HCT116 (cell line): Measurements from ENCODE around the gene LRRN2. TPM values are rescaled to one million over a fixed set of nuclear protein-coding genes. Genes with fewer than 3 reads are reported as not detected.
A peak's percentile ranks its signal among the peaks of the same experiment; 100 is the strongest.

Experiments
- ATAC-seq: fragments of 200-7000 bp; cut with Tn5 transposase; 2 replicates; pipeline ENCODE4 v1.9.1; 2020; ENCODE audit warnings: mild to moderate bottlenecking, moderate library complexity
- BruUV-seq: library from RNA; stranded (reverse); fragments of 400-500 nt; replicated peaks from 2 replicates; lab custom pipeline; 2021; lab: Mats Ljungman, UMichigan
- CTCF ChIA-PET: fragments of 300-600 bp; sonication (Branson Sonifier 250); formaldehyde crosslinking; loops from one replicate; lab custom pipeline; 2021; ENCODE audit warnings: antibody characterized with exemption; lab: Charles Lee
- POLR2A ChIA-PET: fragments of 300-600, 350-600 bp; sonication (Branson Sonifier 250); formaldehyde crosslinking; loops from one replicate; lab custom pipeline; 2021; ENCODE audit warnings: antibody characterized with exemption; lab: Charles Lee
- RAD21 ChIA-PET, 2 experiments: fragments of 300-600 bp; sonication (Branson Sonifier 250); formaldehyde crosslinking; loops; one replicate each; lab custom pipeline; 2023; ENCODE audit warnings: low total read pairs in 2 of 2; ENCODE audit not compliant: uncharacterized antibody in 2 of 2, unreplicated experiment in 2 of 2, low non-redundant PET in 1 of 2; lab: Charles Lee
- DNase-seq: peaks from one replicate; pipeline ENCODE4 v3.0.0-alpha.2; 2010; ENCODE audit warnings: low read depth, low spot score
- H2AFZ ChIP-seq: fragments of 200-600 bp; shearing (Covaris generic), sonication (generic); 2 replicates; pipeline ENCODE4 v1.6.1; 2017; ENCODE audit warnings: low read depth, mixed run types, mixed read lengths, antibody characterized with exemption, low read length; ENCODE audit not compliant: poor library complexity, severe bottlenecking
- H3K27ac ChIP-seq: 2 replicates; pipeline ENCODE4 v1.5.1; 2012; ENCODE audit warnings: low read depth, low read length
- H3K27me3 ChIP-seq: fragments of 200-600 bp; sonication (generic); 2 replicates; pipeline ENCODE4 v1.6.1; 2016; ENCODE audit warnings: mixed run types, low read length, mixed read lengths; ENCODE audit not compliant: insufficient read depth
- H3K36me3 ChIP-seq, 2 experiments: fragments of 200-500 bp in 1 of 2; fragments of 200-600 bp in 1 of 2; sonication (Bioruptor generic) in 1 of 2; sonication (generic) in 1 of 2; 2 replicates each; pipeline versions ENCODE4 v1.5.1 to v1.6.1; 2014 to 2016; ENCODE audit warnings: low read length in 2 of 2, inconsistent platforms in 1 of 2, mixed read lengths in 1 of 2, mixed run types in 1 of 2; ENCODE audit not compliant: insufficient read depth in 2 of 2, control insufficient read depth in 1 of 2
- H3K4me1 ChIP-seq, 2 experiments: fragments of 200-600 bp in 1 of 2; sonication (generic) in 1 of 2; 2 replicates each; pipeline versions ENCODE4 v1.5.1 to v1.6.1; 2012 to 2017; ENCODE audit warnings: low read length in 2 of 2, inconsistent platforms in 1 of 2, mild to moderate bottlenecking in 1 of 2, mixed read lengths in 1 of 2, mixed run types in 1 of 2, moderate library complexity in 1 of 2; ENCODE audit not compliant: insufficient read depth in 2 of 2, control insufficient read depth in 1 of 2
- H3K4me2 ChIP-seq: fragments of 200-600 bp; sonication (generic); 2 replicates; pipeline ENCODE4 v1.6.1; 2017; ENCODE audit warnings: mixed run types, low read length, mixed read lengths
- H3K4me3 ChIP-seq, 2 experiments: fragments of 200-600 bp in 1 of 2; sonication (generic) in 1 of 2; replicated peaks in 1 of 2; 2 replicates each; pipeline ENCODE4 v1.5.1; 2011 to 2016; ENCODE audit warnings: low read length in 2 of 2, control low read depth in 1 of 2, low read depth in 1 of 2, mild to moderate bottlenecking in 1 of 2, mixed read lengths in 1 of 2, mixed run types in 1 of 2
- H3K79me2 ChIP-seq: fragments of 200-600 bp; sonication (generic); 2 replicates; pipeline ENCODE4 v1.6.1; 2017; ENCODE audit warnings: mild to moderate bottlenecking, mixed run types, low read length, moderate library complexity, mixed read lengths; ENCODE audit not compliant: insufficient read depth
- H3K9ac ChIP-seq: fragments of 200-600 bp; sonication (generic); 2 replicates; pipeline ENCODE4 v1.6.1; 2016; ENCODE audit warnings: low read length, mixed read lengths
- H3K9me2 ChIP-seq: fragments of 200-600 bp; sonication (generic), shearing (Covaris generic); 2 replicates; pipeline ENCODE4 v1.6.1; 2017; ENCODE audit warnings: mixed run types, mild to moderate bottlenecking, moderate library complexity; ENCODE audit not compliant: insufficient read depth
- H3K9me3 ChIP-seq, 2 experiments: fragments of 200-500 bp in 1 of 2; fragments of 200-600 bp in 1 of 2; sonication (Bioruptor generic) in 1 of 2; sonication (generic) in 1 of 2; 2 replicates each; pipeline ENCODE4 v1.6.1; 2014 to 2017; ENCODE audit warnings: low read length in 2 of 2, mixed read lengths in 2 of 2, inconsistent platforms in 1 of 2, low read depth in 1 of 2, mild to moderate bottlenecking in 1 of 2, mixed run types in 1 of 2, moderate library complexity in 1 of 2; ENCODE audit not compliant: control insufficient read depth in 1 of 2, insufficient read depth in 1 of 2
- H4K20me1 ChIP-seq: fragments of 200-600 bp; sonication (generic), shearing (Covaris generic); 2 replicates; pipeline ENCODE4 v1.6.1; 2017; ENCODE audit warnings: mixed run types, mild to moderate bottlenecking, moderate library complexity; ENCODE audit not compliant: insufficient read depth
- ATF3 ChIP-seq: IDR thresholded peaks from 2 replicates; pipeline ENCODE4 v1.6.1; 2012
- CEBPB ChIP-seq: IDR thresholded peaks from 2 replicates; pipeline ENCODE4 v1.6.1; 2012; ENCODE audit warnings: low read depth
- EZH2phosphoT487 ChIP-seq: fragments of 200-600 bp; IDR thresholded peaks from 2 replicates; pipeline ENCODE4 v1.6.1; 2018; ENCODE audit warnings: antibody characterized with exemption, borderline replicate concordance
- FOSL1 ChIP-seq: IDR thresholded peaks from 2 replicates; pipeline ENCODE4 v1.6.1; 2012; ENCODE audit warnings: low read depth
- RAD21 ChIP-seq: IDR thresholded peaks from 2 replicates; pipeline ENCODE4 v1.6.1; 2012; ENCODE audit warnings: low read depth, mild to moderate bottlenecking
- intact Hi-C: fragments of 100-400 bp; cut with micrococcal nuclease; formaldehyde crosslinking; loops from 2 replicates; pipeline ENCODE4 v1.10.0; 2022
- total RNA-seq: library from RNA; stranded (reverse); gene quantifications from one replicate; pipeline ENCODE4 v1.2.1, GENCODE V29; 2021; ENCODE audit not compliant: unreplicated experiment

The LRRN2 gene
- total RNA-seq, 1 experiment from 2014 or later, result 3.2 TPM

DNA sequence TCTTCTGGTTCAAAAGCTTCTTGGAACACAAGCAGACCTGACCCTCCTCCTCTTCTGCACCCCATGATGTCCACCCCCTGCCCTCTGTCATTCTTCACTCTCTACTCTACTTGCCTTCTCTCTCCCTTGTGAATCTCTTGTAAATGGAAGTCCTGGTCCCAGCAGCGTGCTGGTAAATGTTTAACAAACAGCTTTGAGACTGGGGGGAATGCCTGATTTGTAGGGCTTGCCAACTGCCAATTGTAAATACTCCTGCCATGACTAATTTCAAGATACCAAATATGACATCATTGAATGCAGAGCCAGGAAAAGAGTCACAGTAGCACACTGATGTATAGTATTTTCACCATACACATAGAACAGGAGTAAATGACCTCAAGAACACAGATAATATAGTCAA, 40.9 kb upstream of the LRRN2 start:
- DNase-seq, result peak; percentile 6
- Histone ChIP-seq H2AFZ (no peak overlapping the region), H3K27ac (no peak overlapping the region), H3K79me2 (no peaks in the 10 kb centered on the region), H3K4me3 (no peak overlapping the region), H3K4me2 (peak overlapping the region; percentile 45), H3K36me3 (no peaks in the 10 kb centered on the region), H3K4me1 (peaks cover 0 to 16% of the 10 kb centered on the region in 2 experiments; a peak in 2 of 4 replicates), H4K20me1 (no peaks in the 10 kb centered on the region)
- RAD21 ChIA-PET, result no interaction called here
- TF ChIP-seq EZH2phosphoT487, result no peak
- TF ChIP-seq ATF3, result 0 out of 2 replicates have a peak, but pooled peaks have one; percentile 23
- no peak for TF ChIP-seq CEBPB
- TF ChIP-seq, all 23 proteins: peak for 1
- Histone ChIP-seq H3K27me3 (no peaks in the 10 kb centered on the region), H3K9ac (no peak overlapping the region), H3K9me2 (no peaks in the 10 kb centered on the region), H3K9me3 (no peaks in the 10 kb centered on the region)
- intact Hi-C loops, result no loop called here
- peak; percentile 44 for ATAC-seq
- BruUV-seq, result no TSS peak
- ChIA-PET POLR2A (no interaction called here), CTCF (interaction anchor here (0.8 to 2.3 kb wide), 2 partner anchors 20 to 37 kb away, joined by 4 to 8 read pairs; no protein-coding TSS in a partner anchor)

DNA sequence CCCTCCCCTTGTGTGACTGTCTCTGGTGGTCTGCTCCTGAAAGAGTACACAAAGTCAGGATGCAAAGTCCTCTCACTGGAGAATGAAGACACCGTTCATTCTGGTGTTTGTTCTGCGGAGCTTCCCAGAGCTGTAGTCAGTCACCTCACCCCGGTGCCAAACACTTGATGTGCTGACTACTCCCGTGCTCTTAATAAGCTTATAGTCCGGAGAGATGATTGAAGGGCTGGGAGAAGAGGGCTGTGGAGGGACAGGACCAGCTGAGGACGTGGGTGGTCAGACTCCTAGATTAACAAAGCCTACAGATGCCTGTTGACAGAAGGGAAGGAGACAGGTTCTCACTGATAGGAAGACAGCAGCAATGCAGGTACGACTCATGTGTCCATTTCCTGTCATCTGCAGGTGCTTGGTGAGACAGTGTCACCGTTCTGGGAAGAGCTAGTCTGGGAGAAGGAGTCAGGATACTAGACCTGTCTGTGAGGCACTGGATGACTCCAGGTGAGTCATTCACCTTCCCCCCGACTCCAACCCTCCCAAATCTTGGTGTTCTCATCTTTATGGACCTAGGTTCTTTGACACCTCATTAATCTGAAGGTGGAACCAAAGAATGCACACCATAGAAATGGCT, 40.4 kb upstream of the LRRN2 start:
- intact Hi-C loops, result no loop called here
- TF ChIP-seq FOSL1 (0 out of 2 replicates have a peak, but pooled peaks have one; percentile 31), RAD21 (no peak)
- Histone ChIP-seq H3K9ac (no peak overlapping the region), H3K27ac (no peak overlapping the region), H2AFZ (peak overlapping the region; percentile 45), H4K20me1 (no peaks in the 10 kb centered on the region), H3K36me3 (no peaks in the 10 kb centered on the region), H3K9me2 (no peaks in the 10 kb centered on the region), H3K4me1 (peaks cover 0 to 16% of the 10 kb centered on the region in 2 experiments; a peak in 2 of 4 replicates), H3K4me2 (peak overlapping the region; percentile 45), H3K4me3 (no peak overlapping the region), H3K9me3 (no peaks in the 10 kb centered on the region), H3K79me2 (no peaks in the 10 kb centered on the region), H3K27me3 (no peaks in the 10 kb centered on the region)
- CTCF ChIA-PET, result interaction anchor here (0.8 to 2.3 kb wide), 2 partner anchors 21 to 38 kb away, joined by 4 to 8 read pairs; no protein-coding TSS in a partner anchor
- RAD21 ChIA-PET, result no interaction called here
- peak; percentile 4 for DNase-seq
- POLR2A ChIA-PET, result no interaction called here
- no TSS peak for BruUV-seq
- ATAC-seq, result peak; percentile 70
